Motor neuron (in vitro differentiated cells): ENCODE measurements around the gene PTPRD. TPM values are rescaled to one million over a fixed set of nuclear protein-coding genes. Genes with fewer than 3 reads are reported as not detected.

Experiments
- ATAC-seq, 8 experiments: fragments of 200-7000 bp; cut with Tn5 transposase; replicated peaks in 6 of 8; 2 replicates each; pipeline ENCODE4 v1.8.0; 2021; ENCODE audit warnings: mild to moderate bottlenecking in 8 of 8, moderate library complexity in 8 of 8
- H3K27ac ChIP-seq, 2 donors: fragments of 250-450 bp; sonication (Bioruptor Pico); 2 replicates each; pipeline ENCODE4 v1.9.0; 2021; ENCODE audit warnings: antibody characterized with exemption in 2 of 2, mild to moderate bottlenecking in 2 of 2, moderate library complexity in 1 of 2
- H3K4me1 ChIP-seq, 2 donors: fragments of 250-450 bp; sonication (Bioruptor Pico); replicated peaks in 1 of 2; 2 replicates each; pipeline ENCODE4 v1.6.1; 2021; ENCODE audit warnings: antibody characterized with exemption in 2 of 2, mild to moderate bottlenecking in 2 of 2, moderate library complexity in 1 of 2
- H3K4me3 ChIP-seq, 5 donors: fragments of 250-450 bp; sonication (Bioruptor Pico); 2 replicates each; pipeline ENCODE4 v1.9.0; 2021; ENCODE audit warnings: antibody characterized with exemption in 5 of 5, mild to moderate bottlenecking in 5 of 5, moderate library complexity in 4 of 5
- WGBS, 10 experiments: fragments of 450-650 bp; shearing (Covaris generic); methylation state at CpG; one replicate each; pipeline ENCODE4 v1.0.0; 2022; 5-methylcytosine and 5-hydroxymethylcytosine counted together
- in situ Hi-C, 9 experiments: fragments of 400-800 bp; cut with MboI; loops; one replicate each; pipeline ENCODE4 v1.15.0; 2021; ENCODE audit warnings: low sequenced_read_pairs in 9 of 9, low pct_unique_long_range_greater_than_20kb in 2 of 9; ENCODE audit not compliant: unreplicated experiment in 9 of 9
- total RNA-seq, 8 experiments: library from RNA; unstranded; fragments of 300-600 nt; gene quantifications; 2 replicates each; pipeline versions ENCODE4 v1.2.3 to v1.2.4, GENCODE V29; 2022

Gene PTPRD
- total RNA-seq, 8 experiments from 2014 or later, result 0.15 to 175 (median 72.8) TPM

DNA sequence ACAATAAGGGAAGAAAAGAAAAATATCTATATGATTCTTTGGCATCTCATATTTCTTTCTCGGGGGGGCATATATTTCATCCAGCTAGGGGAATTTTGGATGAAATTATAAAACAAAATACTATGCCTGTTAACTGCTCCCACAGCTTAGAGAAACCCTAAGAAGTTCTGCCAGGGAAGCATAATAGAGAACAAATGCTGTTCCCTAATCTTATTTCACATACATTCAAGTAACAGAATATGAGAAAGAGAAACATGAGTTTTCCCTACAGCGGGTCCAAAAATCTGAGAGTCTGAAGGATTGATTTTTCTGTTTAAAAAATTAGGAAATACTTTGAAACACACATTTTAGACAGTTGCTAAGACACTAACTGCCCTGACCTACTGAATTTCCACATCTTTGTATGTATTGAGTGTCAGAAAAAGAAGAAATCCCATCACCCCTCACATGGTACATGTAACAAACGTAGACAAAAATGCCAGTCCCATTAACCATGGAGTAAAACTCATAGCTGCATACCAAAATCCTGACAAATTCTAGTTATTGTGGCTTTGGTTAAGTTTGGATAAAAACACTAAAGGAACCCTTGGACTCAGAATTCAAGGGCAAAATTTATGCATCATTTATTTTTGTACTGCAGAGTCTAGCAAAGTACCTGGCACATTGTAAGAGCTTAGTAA lies 2193.1 kb downstream of the PTPRD start:
- WGBS, 10 experiments, result 0 to 100% (median 81%) methylated on average over 1 to 3 of the region's 3 CpGs
- no peak overlapping the region for H3K27ac ChIP-seq
- no peak for ATAC-seq
- peaks cover 13 to 14% of the 10 kb centered on the region in 2 donors for H3K4me1 ChIP-seq
- H3K4me3 ChIP-seq, result no peak overlapping the region
- in situ Hi-C loops, result no loop called here

- in situ Hi-C loops, result no loop called here
- Histone ChIP-seq H3K27ac (no peak overlapping the region), H3K4me1 (peaks cover 10 to 14% of the 10 kb centered on the region in 2 donors), H3K4me3 (no peak overlapping the region)
- peak in 5 of 8 experiments; percentile 67 to 92 (median 75) for ATAC-seq
- WGBS, 10 experiments, result 0 to 13% (median 5%) methylated on average over 1 of the region's 1 CpG; no CpG with 5 or more reads in 4 of the 10 experiments
These were observed 2195.5 kb downstream of the PTPRD start for GRCh38 chr9:8417341-8417740.

- in situ Hi-C loops, result no loop called here
- no peak overlapping the region for H3K27ac ChIP-seq
- 7 to 100% (median 83%) methylated on average over 1 to 3 of the region's 3 CpGs for whole genome bisulfite sequencing, 10 experiments
- H3K4me3 ChIP-seq, result no peak overlapping the region
- no peak for ATAC-seq
- H3K4me1 ChIP-seq, result peaks cover 21 to 31% of the 10 kb centered on the region in 2 donors
These were observed 2200.5 kb downstream of the PTPRD start for GRCh38 chr9:8412327-8412726.

DNA sequence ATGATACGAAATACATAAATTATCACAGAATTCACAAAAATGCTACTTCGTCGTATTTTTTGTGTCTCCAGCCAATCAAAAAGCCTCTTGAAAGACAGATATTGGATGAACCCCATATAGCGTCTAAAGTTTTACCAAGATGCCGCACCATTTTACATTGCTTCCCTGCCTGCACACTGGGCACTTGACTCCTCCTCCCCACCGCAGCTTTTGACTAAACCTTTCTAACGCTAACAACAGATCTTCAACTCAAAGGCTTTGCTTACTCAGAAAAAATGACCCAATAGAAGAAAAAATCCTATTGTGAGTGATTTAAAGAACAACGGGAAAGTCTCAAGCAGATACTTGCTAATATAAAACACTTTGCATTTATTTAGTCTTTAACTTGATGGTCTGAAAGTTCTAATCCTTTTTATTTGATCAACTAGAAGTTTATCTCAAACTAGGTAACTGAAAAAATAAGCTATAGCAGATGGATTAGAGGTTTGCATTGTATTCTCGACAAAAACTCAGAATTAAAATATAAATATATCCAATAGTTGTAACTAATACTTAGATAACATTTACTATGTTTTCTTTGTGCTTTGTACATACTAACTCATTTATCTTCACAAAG lies 2204.1 kb downstream of the PTPRD start:
- WGBS, 10 experiments, result 16 to 80% (median 38%) methylated on average over 4 to 9 of the region's 9 CpGs
- H3K27ac ChIP-seq, result no peak overlapping the region
- peak in 3 of 8 experiments; percentile 36 to 42 (median 38) for ATAC-seq
- no peak overlapping the region for H3K4me3 ChIP-seq
- H3K4me1 ChIP-seq, result peaks cover 12 to 25% of the 10 kb centered on the region in 2 donors
- in situ Hi-C loops, result no loop called here

- Histone ChIP-seq H3K4me3 (no peak overlapping the region), H3K4me1 (peaks cover 11 to 14% of the 10 kb centered on the region in 2 donors), H3K27ac (no peak overlapping the region)
- ATAC-seq, result peak in 2 of 8 experiments; percentile 21 to 37
- WGBS, 10 experiments, result 0 to 63% (median 33%) methylated on average over 1 to 6 of the region's 6 CpGs
- in situ Hi-C loops, result no loop called here
These were observed 2210.7 kb downstream of the PTPRD start for GRCh38 chr9:8401961-8402705.

DNA sequence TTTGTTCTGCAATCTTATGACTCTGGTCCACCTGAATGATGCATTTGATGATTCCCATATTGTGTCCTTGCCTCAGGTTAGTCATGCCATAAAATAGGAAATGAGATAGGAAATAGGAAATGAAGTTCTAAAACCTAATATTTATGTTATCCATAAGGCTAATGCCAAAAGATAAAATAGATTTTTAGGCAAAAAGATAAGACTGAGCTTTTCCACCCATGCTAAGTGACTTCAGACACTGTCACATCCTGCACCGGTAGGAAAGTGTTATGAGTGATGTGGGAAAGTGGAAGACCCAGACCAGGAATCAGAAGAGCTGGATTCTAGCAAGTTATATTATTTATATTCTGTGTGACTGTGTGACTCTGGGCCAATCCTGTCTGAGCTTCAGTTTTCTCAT lies 2212.4 kb downstream of the PTPRD start:
- ATAC-seq, result no peak

DNA sequence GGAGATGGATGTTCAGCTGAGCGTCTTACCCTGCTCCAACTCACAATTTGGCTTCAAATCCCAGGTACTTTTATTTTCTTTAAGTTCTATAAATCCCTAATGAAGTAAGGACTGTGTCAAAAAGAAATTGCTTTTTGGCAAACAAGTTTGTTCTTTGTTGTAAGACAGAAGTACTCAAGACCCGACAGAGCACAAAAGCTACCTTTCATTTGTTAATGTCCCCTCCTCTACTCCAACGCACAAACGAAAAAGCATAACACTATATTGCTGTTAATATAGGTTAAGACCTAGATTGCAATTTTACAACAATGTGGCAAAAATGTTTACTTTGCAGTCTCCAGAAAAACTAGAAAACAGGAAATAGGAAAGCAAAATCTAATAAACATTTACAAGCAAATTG lies 2217.8 kb downstream of the PTPRD start:
- Histone ChIP-seq H3K4me3 (no peak overlapping the region), H3K27ac (no peak overlapping the region), H3K4me1 (no peaks in the 10 kb centered on the region)
- ATAC-seq, result no peak
- 0 to 64% (median 34%) methylated on average over 1 to 4 of the region's 4 CpGs for WGBS, 10 experiments
- in situ Hi-C loops, result no loop called here

More for the DNA sequence above, 2212.4 kb downstream of the PTPRD start:
- WGBS, 10 experiments, result 40 to 100% (median 86%) methylated on average over 1 of the region's 1 CpG; no CpG with 5 or more reads in 3 of the 10 experiments
- in situ Hi-C loops, result no loop called here
- Histone ChIP-seq H3K4me3 (no peak overlapping the region), H3K27ac (no peak overlapping the region), H3K4me1 (peaks cover 11 to 14% of the 10 kb centered on the region in 2 donors)

- WGBS, 10 experiments, result 0 to 100% (median 43%) methylated on average over 1 of the region's 1 CpG; no CpG with 5 or more reads in 4 of the 10 experiments
- Histone ChIP-seq H3K27ac (no peak overlapping the region), H3K4me3 (no peak overlapping the region), H3K4me1 (no peaks in the 10 kb centered on the region)
- ATAC-seq, result no peak
- in situ Hi-C loops, result no loop called here
These were observed 2218.5 kb downstream of the PTPRD start for GRCh38 chr9:8394341-8394740.

GRCh38 chr9:8392866-8393265 lies 2219.9 kb downstream of the PTPRD start:
- Histone ChIP-seq H3K4me1 (no peaks in the 10 kb centered on the region), H3K4me3 (no peak overlapping the region), H3K27ac (no peak overlapping the region)
- in situ Hi-C loops, result no loop called here
- ATAC-seq, result no peak

- in situ Hi-C loops, result no loop called here
- ATAC-seq, result no peak
- Histone ChIP-seq H3K4me3 (no peak overlapping the region), H3K27ac (no peak overlapping the region), H3K4me1 (no peaks in the 10 kb centered on the region)
These were observed 2221.2 kb downstream of the PTPRD start for GRCh38 chr9:8391566-8391965.

GRCh38 chr9:8391132-8391531 lies 2221.7 kb downstream of the PTPRD start:
- in situ Hi-C loops, result no loop called here
- whole genome bisulfite sequencing, 10 experiments, result 0 to 95% (median 56%) methylated on average over 1 to 4 of the region's 4 CpGs; no CpG with 5 or more reads in 2 of the 10 experiments
- no peak overlapping the region for H3K27ac ChIP-seq
- H3K4me1 ChIP-seq, result no peaks in the 10 kb centered on the region
- no peak overlapping the region for H3K4me3 ChIP-seq
- ATAC-seq, result no peak

DNA sequence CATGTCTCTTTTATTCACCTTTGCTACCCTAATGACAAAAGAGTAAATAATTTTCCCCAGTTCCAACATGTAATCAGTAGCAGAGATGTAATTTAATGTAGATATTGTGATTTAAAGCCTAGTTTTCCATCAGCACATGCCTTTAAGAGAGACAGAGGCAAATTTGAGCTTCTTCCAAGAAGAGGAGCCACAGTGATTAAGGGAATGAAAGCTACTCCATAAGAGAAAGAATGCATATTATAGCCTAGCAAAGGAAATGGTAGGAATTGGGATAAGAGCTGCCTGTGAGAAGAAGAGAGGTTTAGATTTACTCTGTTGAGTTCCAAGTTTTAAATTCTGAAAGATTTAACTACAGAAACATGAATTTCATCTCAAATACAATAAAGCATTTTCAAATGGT lies 2222.2 kb downstream of the PTPRD start:
- in situ Hi-C loops, result no loop called here
- Histone ChIP-seq H3K4me1 (no peaks in the 10 kb centered on the region), H3K4me3 (no peak overlapping the region), H3K27ac (no peak overlapping the region)
- ATAC-seq, result no peak

DNA sequence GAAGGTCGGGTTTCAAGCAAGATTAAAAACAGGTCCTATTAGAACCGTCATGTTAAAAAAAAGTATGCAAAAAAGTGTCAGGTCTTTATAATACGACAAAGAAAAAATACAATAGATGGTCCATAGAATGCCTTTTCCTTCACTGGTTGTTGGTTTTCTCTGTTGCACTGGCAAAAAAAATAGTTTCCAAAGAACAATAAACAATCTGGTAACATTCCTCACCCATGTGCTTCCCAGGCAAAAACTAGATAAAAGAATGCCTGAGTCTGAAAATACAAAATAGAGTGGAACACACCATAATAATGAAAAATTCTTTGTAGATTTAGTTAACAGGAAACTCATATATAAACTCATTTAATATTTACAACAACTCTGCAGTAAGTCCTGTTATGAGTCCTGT lies 2223.3 kb downstream of the PTPRD start:
- 0 to 100% (median 77%) methylated on average over 2 to 3 of the region's 3 CpGs for WGBS, 10 experiments
- no peak for ATAC-seq
- no peaks in the 10 kb centered on the region for H3K4me1 ChIP-seq
- H3K4me3 ChIP-seq, result no peak overlapping the region
- no peak overlapping the region for H3K27ac ChIP-seq
- in situ Hi-C loops, result no loop called here
